Measurements from ENCODE around the gene LIPN.

LIPN gene

GRCh38 chr10:88783724-88784123 lies 23.9 kb downstream of the LIPN start:
- no peak for DNase-seq (ENCODE audit: low spot score)

DNA sequence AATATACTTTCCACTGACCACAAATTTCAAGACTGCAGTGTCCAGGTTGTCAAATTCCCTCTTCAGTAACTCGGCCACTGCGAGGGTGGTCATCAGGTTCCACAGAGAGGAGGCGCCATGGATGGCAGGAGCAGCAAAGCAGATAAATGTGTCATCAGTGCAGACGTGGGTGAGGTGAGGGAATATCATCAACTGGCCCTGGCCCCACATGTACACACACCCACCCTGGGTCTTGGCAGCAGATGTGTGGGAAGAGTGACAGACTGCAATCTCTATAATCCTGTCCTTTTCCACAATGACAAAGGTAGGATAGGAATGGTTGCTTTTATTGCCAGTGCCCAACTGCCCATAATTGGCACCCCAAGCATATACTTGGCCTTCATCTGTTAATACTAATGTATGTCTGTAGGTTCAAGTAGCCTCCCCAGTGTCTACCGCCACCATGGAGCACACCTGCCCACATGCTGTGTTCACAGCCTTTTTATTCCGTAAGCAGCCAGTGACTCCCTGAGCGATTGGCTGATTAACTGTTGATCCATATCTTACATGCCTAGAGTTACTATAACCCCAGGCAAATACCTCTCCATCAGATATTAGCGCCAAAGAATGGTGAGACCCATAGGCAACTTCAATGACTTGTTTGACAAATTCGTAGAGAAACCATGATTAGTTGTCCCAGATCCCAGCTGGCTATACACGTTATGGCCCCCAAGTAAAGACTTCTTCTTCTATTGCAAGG lies 26.4 kb downstream of the LIPN start:
- DNase-seq (ENCODE audit: low spot score): no peak

- DNase-seq (ENCODE audit: low spot score): no peak
Observed at GRCh38 chr10:88787463-88787862, 27.6 kb downstream of the LIPN start.

DNA sequence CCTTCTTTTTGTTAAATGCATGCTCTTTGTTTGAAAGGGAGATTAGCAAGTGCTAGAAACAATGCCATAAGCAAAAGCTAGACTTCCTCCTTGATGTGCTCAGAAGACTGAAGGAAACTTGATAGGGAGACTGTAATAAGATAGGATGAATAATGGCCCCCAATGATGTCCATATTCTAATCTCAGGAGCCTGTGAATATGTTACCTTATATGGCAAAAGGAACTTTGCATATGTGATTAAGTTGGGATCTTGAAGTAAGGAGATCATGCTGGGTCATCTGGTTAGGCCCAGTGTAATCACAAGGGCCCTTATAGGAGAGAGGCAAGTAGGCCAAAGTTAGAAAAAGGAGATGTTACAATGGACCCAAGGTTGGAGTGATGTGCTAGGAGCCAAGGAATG lies 29.1 kb downstream of the LIPN start:
- no peak for DNase-seq (ENCODE audit: low spot score)

- no peak for DNase-seq (ENCODE audit: low spot score)
Observed at GRCh38 chr10:88791924-88792323, 32.1 kb downstream of the LIPN start.

- DNase-seq (ENCODE audit: low spot score): no peak
Observed at GRCh38 chr10:88792661-88793060, 32.8 kb downstream of the LIPN start.

DNA sequence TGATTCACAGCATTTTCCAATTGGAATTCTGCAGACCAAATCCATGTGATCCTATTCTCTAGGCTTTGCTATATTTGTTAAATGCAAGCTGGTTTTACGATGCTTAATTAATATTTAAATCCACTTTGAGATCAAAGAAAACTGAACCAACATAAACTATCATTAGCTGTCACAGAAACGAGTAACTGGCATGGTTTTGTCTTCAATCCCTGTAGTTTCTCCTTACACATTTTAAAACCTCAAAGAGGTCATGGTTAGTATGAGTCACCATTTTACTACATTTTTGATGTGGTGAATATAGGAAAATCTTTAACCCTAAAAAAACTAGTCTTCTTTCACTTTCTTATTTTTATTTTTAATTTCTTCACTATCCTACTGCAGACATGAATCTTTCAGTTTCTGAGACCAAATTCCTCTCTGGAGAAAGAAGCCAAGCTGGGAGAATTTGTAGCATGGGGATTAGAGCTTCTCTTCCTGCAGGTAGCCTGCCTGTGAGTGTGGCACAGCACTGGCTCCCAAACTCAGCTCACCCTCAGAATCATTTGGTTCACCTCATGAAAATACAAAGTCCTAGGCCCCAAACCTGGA lies 34.0 kb downstream of the LIPN start:
- no peak for DNase-seq (ENCODE audit: low spot score)

- no peak for DNase-seq (ENCODE audit: low spot score)
Observed at GRCh38 chr10:88794731-88795130, 34.9 kb downstream of the LIPN start.

DNA sequence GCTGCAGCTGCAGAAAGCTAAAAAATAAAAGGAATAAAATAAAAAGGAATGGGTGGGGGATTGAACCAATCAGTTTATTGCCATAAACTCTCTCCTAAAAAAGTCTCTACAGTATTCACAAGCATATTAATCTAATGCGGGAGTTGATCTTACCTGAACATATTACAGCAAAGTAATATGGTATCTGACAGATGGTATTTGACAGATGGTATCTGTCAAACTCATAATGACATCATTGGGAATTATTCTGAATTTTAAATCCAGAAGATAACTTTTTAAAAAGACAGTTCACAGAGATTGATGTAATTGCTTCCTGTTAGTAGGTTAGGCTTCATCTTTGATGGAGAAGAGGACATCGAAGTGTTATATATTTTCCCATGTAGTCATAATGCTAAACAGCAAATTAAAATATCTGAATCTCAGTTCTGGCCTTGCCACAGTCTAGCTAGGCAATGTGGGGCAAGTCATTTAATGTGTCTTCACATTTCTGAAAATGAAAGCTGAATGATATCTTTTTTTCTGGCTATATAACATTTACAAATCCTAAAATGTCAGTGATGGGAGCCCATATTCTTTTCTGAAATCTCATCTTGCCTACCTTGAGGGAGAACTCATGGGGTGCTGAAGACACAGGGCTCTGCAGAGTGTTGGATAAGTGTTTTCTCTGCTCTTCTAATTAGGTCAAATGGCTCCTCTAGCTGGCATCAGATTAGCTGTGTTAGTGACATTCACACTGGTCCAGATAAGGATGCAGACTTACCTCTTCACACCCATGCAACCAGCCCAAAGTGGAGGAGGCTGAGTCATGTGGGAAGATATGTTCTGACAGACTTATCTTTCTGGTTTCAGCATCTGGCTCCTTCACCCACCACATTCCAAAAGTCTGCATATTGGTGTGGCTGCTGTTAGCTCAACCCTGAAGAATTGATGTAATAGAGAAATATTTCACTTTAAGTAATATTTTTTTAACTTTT lies 40.6 kb downstream of the LIPN start:
- no peak for DNase-seq (ENCODE audit: low spot score)

DNA sequence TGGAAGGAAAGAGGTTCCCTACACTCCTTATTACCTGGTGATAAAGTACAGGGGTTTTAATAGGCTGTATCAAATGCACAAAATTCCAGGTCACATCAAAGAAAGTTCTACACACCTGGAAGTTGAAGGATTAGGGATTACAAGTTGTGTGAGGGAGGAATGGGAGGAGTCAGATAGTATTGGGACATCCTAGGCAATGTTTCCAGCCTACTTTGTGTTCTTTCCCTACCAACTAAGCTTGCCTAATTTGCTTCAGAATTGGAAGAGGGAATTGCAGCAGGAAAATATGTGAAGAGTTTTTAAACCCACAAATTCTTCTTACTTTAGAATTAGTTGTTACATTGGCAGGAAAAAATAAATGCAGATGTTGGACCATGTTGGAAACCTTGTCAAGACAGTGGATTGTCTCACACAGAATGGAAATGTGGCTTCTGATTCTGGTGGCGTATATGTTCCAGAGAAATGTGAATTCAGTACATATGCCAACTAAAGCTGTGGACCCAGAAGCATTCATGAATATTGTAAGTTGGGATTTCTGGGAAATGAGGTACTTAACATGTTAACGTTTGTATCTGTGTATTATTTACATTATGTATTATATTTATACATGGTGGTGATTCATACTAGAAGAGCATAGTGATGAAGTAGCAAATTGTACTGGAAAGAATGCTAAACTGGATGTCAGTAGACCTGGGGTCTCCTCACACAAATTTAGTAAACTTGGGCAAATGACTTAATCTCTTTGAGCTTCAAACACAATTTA lies 42.9 kb downstream of the LIPN start, which contains the start of gene LIPM:
Gene LIPM, plus strand, starts transcription at position 208 of the 763 bp plus-strand sequence. Its CDS starts 167 bp downstream, at position 375.
- DNase-seq (ENCODE audit: low spot score): no peak

- DNase-seq (ENCODE audit: low spot score): no peak
Observed at GRCh38 chr10:88803641-88804040, 43.8 kb downstream of the LIPN start.

DNA sequence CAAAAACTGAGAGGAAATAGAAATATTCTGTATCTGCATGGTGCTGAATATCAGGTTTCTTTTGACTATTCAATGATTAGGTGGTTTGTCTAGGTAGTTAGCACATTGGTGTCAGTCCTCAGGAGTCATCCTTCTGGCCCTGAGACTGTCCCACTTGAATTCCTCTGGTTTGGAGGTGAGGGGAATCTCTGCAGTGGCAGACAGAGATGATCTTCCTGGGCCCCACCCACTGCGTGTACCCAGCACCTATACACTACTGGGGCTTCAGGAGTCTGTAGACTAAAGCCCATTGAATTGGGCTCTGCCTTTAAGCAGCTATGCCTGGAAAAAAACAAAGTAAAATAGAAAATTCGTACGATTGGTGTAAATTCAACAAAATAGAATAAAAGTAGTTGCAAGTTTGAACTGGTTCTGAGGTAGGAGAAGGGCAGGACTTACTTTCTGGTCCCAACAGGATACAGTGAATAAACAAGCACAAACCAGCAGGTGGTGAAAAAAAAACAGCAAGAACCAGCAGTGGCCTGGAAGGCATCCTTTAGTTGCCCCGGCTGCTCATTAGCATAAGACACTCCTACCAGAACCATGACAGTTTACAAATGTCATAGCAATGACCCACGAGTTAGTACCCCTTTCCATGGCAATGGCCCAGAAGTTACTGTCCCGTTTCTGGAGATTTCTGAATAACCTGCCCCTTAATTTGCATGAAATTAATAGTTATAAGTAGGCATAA lies 44.4 kb downstream of the LIPN start:
- no peak for DNase-seq (ENCODE audit: low spot score)

- DNase-seq (ENCODE audit: low spot score): no peak
Observed at GRCh38 chr10:88805361-88805760, 45.5 kb downstream of the LIPN start.

DNA sequence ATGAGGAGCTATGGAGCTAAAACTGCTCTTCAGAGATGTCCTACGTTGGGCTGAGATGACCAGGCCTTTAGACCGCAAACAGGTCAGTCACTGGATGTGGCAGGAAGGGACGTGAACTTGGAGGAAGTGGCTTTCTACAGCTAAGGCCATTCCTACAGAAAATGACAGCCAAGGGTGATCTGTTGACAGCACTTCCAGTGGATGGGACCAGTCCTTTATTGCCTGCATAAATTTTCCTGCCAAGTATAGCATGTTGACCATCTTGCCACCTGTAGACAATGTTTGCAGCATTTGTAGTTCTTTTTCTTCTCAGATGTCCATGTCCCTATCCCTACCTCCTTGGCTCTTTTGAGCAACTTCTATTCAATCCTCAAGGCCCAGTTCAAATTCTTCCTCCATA lies 46.1 kb downstream of the LIPN start:
- no peak for DNase-seq (ENCODE audit: low spot score)

- no peak for DNase-seq (ENCODE audit: low spot score)
Observed at GRCh38 chr10:88809621-88810020, 49.8 kb downstream of the LIPN start.

DNA sequence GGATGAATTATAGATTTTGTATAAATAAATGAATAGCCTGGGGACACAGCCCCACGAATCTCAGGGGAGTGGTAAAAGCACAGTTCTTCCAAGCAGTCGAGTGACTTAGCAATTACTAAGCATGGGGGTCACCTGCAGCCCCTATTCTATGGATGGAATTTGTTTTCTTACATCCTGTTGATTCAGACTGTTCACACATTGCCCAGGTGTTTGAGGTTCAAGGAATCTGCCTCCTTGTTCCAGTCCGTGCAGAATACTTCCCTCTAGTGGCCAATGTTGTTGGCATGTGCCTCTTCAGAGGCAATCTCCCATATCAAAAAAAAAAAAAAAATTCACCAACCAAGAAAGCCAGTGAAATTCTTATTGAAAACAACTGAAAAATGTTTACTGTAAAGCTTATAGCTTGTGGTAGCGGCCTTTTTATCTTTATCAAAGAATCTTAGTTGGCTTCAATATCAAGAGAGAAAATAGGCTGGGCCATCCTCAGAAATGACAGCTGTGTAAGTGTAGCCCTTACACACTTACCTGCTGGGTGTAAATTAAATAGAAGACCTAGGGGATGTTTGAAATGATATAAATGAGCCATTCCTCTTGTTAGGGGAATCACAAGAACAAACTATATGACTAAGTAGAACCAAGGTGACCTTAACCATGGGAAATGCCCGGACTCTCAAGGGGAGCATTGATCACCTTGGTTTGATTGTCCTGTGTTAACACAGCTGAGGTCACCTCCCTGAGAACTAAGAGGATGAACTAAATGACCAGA lies 50.6 kb downstream of the LIPN start:
- DNase-seq (ENCODE audit: low spot score): no peak

GRCh38 chr10:88813200-88813599 lies 53.4 kb downstream of the LIPN start:
- no peak for DNase-seq (ENCODE audit: low spot score)

GRCh38 chr10:88819290-88819689 lies 59.5 kb downstream of the LIPN start:
- DNase-seq (ENCODE audit: low spot score): no peak

DNA sequence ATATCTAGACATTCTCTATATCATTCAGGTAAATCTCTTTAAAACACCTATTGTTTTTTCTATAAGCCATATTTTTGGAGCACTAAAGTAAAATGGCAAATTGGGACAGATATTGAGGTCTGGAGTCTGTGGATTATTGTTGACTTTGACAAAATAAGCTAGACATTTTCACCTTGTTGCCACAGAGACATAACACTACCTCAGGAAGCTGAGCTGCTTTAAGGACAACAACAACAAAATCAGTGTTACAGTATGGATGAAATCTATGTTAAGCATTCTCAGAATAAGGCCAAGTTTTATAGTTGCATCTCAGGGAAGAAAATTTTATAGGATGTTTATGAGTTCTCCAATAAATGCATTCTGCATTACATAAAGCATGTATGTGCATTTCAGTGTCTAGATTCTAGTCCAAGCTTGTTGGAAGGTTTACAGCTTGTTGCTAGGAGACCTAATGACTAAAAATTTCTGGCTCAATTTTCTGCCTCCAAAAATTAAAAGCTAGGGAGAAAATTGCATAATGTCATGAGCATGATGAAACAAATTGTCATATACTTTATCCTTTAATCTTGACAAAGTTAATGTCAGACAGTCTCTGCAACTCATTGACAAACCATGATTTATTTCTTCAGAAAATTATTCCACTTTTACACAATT lies 61.1 kb downstream of the LIPN start:
- DNase-seq (ENCODE audit: low spot score): no peak

- no peak for DNase-seq (ENCODE audit: low spot score)
Observed at GRCh38 chr10:88826388-88826787, 66.6 kb downstream of the LIPN start.
